HG02852 (cell line): Measurements from ENCODE around the gene TSPAN3.

ENCODE experiments used
- ATAC-seq: cut with Tn5 transposase; IDR thresholded peaks from one replicate; pipeline ENCODE4 v1.9.1; 2021; ENCODE audit warnings: mild to moderate bottlenecking, moderate library complexity; ENCODE audit not compliant: unreplicated experiment

Gene TSPAN3

GRCh38 chr15:77085297-77085696, 14.4 kb upstream of the TSPAN3 start:
- ATAC-seq = no peak

GRCh38 chr15:77084436-77084835, 13.5 kb upstream of the TSPAN3 start:
- no peak for ATAC-seq

DNA sequence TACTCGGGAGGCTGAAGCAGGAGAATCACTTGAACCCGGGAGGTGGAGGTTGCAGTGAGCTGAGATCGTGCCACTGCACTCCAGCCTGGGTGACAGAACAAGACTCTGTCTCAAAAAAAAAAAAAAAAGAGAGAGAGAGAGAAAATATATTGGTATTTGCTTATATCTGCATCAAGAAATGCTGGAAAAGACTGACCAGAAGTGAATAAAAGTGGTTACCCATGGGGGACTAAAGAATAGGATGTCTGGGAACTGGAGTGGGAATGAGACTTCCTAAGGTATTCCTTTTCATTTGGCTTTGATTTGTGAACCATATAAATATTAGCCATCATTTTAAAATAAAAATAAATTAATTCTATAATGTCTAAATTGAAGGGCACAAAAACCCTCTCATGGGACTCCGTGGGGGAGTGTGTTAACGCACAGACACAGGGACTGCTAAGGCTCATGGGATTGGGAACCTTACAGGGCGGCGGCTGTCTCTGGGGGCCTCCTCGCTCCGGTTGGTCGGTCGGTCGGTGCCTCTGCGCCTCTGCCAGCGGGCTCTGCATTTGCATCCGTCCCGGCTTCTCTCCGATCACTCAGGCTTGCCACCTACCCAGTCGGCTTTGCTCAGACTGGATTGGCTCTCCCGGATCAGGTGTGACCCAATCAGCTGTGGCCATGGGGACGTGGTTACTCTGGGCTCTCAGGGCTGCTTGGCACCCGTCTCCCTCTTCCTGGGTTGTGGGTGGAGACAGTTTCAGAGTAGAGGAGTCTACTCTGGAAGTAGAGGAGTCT, 12.7 kb upstream of the TSPAN3 start:
- ATAC-seq = peak; percentile 77

DNA sequence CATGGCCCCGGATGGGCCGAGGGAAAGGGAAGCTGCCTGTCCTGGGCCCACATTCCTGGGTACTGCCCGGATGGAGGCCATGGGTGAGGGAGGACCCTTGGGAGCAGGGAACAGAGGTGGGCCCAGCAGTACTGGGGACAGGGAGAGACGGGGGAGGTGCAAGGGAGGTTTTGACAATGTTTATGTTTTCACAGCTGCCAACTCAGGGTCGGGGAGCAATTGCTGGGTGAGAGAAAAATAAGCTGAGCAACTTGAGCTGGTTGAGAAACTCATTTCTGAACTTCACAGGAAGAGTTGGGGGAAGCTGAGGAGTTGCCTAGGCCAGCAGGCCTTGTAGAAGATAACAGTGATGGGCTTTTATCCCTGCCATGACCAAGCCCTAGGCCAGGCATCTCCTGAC, 11.1 kb upstream of the TSPAN3 start:
- no peak for ATAC-seq

- ATAC-seq = no peak
Measured at GRCh38 chr15:77076323-77076915, 5.5 kb upstream of the TSPAN3 start.

DNA sequence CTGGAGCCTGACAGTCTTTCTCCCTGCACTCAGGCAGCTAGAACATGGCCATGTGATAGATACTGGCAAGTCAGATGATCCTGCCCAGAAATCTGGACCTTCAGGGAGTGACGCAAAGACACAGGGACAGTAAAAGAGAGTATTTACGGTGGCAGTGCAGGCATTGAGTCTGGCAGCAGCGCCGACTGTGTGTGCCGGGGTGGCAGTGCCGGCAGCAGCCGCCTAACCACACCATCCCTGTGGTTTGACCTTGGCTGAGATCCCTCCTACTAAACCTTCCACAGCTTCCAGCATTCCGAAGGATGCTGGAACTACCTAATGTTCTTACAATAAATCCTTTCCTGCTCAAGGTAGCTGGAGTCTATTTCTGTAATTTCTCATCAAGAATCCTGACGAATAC, 4.6 kb upstream of the TSPAN3 start:
- no peak for ATAC-seq

DNA sequence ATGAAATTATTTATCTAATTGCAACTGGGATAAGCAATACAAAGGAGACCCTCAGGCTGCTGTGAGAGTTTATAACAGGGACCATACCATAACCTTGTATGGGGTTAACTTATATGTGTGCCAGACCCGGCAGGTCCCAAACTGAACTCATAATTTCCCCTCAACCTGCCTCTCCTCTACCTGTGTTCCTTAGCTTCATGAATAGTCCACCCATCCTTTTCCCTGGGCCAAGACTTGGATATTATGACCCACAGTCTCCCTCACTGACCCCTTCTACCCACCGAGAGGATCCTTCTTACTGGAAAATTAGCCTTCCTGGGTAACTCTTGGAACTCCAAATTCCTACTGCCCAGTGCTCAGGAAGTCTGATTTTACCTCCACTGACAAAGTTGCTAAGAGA, 3.4 kb upstream of the TSPAN3 start:
- no peak for ATAC-seq

DNA sequence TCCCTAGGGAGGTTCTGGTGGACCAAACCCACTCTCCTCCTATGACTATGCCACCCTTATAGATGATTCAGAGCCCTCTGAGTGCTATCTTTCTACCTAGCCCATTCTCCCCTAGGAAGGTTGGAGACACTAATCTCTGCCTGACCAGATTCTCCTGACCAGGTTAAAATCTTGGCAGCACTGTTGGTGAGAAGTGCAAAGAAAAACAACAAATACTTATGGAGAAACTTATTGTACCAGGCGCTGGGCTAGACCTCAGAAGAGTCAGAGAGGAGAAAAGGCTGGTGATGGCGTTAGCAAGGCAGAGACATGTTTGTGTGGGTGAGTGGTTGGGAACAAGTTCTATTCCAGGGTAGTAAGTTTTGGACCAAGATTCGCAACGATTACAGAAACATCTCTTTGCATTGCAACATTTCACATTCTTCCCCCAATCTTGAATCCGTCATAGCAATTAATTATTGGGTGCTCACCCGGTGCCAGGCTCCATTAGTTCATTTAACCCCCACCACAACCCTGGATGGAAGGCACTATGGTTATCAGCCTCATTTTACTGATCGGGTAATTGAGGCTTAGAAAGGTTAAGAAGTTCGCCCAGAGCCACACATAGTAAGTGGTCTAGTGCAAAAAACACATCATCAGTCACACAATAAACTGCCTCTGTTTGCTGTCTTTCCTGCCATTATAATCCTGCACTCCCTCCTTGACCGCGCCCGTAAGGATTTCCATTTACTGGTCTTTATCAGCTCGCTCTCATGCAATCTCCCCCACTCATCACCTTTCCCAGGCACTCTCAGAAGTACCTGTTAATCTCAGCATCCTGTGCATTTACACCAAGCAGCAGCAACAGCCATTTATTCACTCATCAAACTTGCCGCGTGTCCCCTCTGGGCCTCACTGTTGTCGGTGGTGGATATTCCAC, 655 bp upstream of the TSPAN3 start:
- ATAC-seq = no peak

DNA sequence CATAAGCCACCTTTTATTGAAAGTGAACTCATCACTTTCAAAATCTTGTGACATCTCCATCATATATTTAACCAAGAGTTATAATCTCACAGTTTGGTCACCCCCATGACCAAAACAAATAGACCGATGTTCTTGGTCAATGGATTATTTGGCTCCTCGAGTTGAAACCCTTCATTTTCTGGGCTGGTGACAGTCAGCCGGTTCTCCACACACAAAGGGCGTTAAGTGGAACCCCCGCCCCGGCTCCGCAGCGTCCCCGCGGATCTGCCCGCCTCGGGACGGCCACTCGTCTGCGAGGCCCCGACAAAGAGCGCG, 772 bp downstream of the TSPAN3 start:
- ATAC-seq = no peak

DNA sequence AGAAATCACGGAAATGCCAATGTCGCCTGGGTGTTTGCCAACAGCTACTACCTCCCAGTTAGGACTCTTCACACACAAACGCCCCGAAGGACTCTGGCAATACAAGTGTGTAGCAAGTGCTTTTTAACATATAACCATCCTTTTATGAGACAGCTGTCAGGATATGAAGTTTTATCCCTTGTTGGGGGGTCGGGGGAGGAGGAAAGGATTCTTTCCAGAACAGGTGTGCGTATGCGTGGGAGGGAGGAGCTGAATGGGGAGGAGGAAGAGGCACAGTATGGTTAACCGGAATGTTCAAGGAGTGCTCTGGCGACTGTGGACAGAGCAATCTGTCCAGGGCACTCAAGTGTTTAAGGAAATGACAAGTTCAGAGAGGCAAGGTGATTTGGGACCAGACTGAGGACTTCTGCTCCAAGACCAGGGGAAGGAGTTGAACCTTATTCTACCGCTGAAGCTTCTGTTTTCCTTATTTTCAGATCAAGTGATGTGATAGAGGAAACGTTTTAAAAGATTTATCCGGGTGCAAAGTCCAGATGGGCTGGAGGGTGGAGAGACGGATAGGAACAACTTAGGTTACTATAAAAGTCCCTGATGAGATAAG, 1.3 kb downstream of the TSPAN3 start:
- no peak for ATAC-seq

GRCh38 chr15:77068633-77069032, 2.3 kb downstream of the TSPAN3 start:
- ATAC-seq = no peak

DNA sequence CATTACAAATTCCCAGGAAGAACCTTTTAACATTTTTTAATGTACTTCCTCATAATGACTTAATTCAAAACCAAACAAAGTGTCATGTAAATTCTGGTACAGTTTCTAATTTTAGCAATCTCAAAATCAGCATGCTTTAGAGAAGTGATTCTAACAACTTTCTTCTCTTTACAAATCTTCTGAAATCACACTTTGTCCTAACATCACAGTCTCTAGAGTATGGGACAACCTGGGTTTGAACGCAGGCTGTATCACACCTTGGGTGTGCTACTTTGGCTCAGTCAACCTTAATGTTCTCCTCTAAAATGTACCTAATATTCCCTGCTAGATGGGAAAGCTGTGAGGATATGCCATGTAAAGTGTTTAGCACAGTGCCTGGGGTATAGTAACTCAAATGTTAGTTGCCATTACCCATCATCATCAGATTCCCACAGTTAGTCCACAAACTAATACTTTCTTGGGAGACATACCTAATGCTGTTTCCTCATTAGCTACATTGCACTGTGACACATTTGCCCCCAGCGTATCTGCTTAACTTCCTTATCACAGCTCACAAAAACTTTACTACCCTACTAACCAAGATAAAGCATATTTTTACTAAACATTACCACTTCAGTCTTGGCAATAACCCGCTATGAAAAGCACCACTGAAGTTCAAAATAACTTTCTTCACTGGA, 3.1 kb downstream of the TSPAN3 start:
- ATAC-seq = no peak

DNA sequence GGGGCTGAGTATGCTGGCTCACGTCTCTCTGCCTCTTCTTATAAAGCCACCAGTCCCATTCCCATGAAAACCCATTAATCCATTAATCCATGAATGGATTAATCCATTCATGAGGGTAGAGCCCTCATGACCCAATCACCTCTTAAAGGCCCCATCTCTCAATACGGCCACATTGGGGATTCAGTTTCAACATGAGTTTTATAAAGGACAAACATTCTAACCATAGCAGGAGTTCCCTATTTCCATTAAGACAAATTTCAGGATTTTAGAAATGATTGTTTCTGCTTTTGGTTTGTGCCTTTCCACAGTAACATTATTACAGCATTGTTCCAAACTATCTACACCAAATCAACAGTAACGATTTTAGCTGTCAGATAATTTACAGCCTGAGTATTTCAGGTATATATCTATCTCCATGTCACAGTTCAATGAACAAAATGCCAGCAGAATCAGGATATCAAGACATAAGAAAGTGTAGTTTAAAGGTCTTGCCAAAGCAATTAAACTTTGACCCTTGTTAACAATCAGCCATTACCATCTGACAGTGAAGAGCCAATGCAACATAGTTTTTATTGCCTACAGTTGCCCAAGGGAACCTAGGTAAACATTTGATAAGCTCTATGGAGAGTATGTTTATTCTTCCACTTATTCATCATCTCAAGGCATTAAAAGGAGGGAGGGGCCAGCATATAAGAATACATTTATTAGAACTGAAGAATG, 3.8 kb downstream of the TSPAN3 start:
- no peak for ATAC-seq

- no peak for ATAC-seq
Measured at GRCh38 chr15:77064539-77065308, 6.2 kb downstream of the TSPAN3 start.

- ATAC-seq = no peak
Measured at GRCh38 chr15:77064063-77064462, 6.8 kb downstream of the TSPAN3 start.

- ATAC-seq = no peak
Measured at GRCh38 chr15:77063249-77063648, 7.7 kb downstream of the TSPAN3 start.

DNA sequence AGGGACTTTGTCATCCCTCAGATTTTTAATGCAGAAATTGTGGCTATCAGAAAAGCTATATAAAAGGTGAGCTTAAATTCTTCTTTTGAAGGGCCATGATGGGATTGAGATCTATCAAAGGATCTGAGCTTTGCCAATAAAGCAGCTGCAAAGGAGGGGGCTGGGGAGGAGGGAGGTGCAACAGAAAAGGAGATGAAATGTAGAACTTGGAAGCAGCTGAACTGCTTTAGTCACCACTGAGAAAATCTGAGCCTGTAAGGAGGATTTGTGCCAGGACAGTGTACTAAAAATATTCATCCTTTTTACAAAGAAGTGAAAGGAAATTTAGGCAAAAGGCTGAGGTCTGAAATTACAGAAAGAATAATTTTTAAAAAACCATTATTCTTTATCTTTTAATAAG, 10.4 kb downstream of the TSPAN3 start:
- no peak for ATAC-seq

- ATAC-seq = no peak
Measured at GRCh38 chr15:77059786-77060361, 11.0 kb downstream of the TSPAN3 start.

GRCh38 chr15:77058468-77058867, 12.4 kb downstream of the TSPAN3 start:
- ATAC-seq = no peak
